ENCODE results near the gene ADGRE2. TPM values are rescaled to one million over a fixed set of nuclear protein-coding genes. Genes with fewer than 3 reads are reported as not detected.

ADGRE2 gene
- polyA plus RNA-seq, 1 donor = 0.33 TPM

GRCh38 chr19:14733574-14733973 lies 44.8 kb downstream of the ADGRE2 start:
- no peak for DNase-seq

- DNase-seq = no peak
Measured at GRCh38 chr19:14732510-14732909, 45.9 kb downstream of the ADGRE2 start.

- no peak for DNase-seq
Measured at GRCh38 chr19:14731200-14731599, 47.2 kb downstream of the ADGRE2 start.

- no peak for DNase-seq
Measured at GRCh38 chr19:14728595-14728994, 49.8 kb downstream of the ADGRE2 start.

- no peak for DNase-seq
Measured at GRCh38 chr19:14722127-14722526, 56.2 kb downstream of the ADGRE2 start.

GRCh38 chr19:14719162-14719561 lies 59.2 kb downstream of the ADGRE2 start:
- no peak for DNase-seq

- no peak for DNase-seq
Measured at GRCh38 chr19:14718522-14719116, 59.7 kb downstream of the ADGRE2 start.

- DNase-seq = no peak
Measured at GRCh38 chr19:14715841-14716240, 62.5 kb downstream of the ADGRE2 start.

- no peak for DNase-seq
Measured at GRCh38 chr19:14704450-14704849, 73.9 kb downstream of the ADGRE2 start.

GRCh38 chr19:14703833-14704232 lies 74.5 kb downstream of the ADGRE2 start:
- no peak for DNase-seq

- no peak for DNase-seq
Measured at GRCh38 chr19:14700711-14701375, 77.5 kb downstream of the ADGRE2 start.

- DNase-seq = no peak
Measured at GRCh38 chr19:14699641-14700040, 78.7 kb downstream of the ADGRE2 start.

GRCh38 chr19:14695471-14695870 lies 82.9 kb downstream of the ADGRE2 start:
- no peak for DNase-seq

GRCh38 chr19:14694641-14695266 lies 83.6 kb downstream of the ADGRE2 start:
- no peak for DNase-seq

GRCh38 chr19:14689598-14690503 lies 88.5 kb downstream of the ADGRE2 start, which contains the start of gene ZNF333:
TSS of gene ZNF333 (plus strand) at chr19:14690048. CDS start at chr19:14693492, 3,444 bp downstream.
- DNase-seq = peak; percentile 89

- DNase-seq = no peak
Measured at GRCh38 chr19:14686411-14686810, 91.9 kb downstream of the ADGRE2 start.

GRCh38 chr19:14683439-14683838 lies 94.9 kb downstream of the ADGRE2 start:
- DNase-seq = no peak

Other genes starting within 250 kb of the ADGRE2 start
- 131 TPM for gene TECR, start 249.0 kb downstream of the ADGRE2 start, polyA plus RNA-seq (ENCODE audit: insufficient read length)
- gene NDUFB7, start 206.5 kb downstream of the ADGRE2 start, polyA plus RNA-seq (ENCODE audit: insufficient read length) = 67.4 TPM
- 0.07 TPM for gene CLEC17A, start 195.5 kb downstream of the ADGRE2 start, polyA plus RNA-seq (ENCODE audit: insufficient read length)
- not detected for gene ADGRE3, start 103.7 kb downstream of the ADGRE2 start, polyA plus RNA-seq (ENCODE audit: insufficient read length)
- 28.8 TPM for gene ZNF333, start 88.5 kb downstream of the ADGRE2 start, polyA plus RNA-seq (ENCODE audit: insufficient read length)
- 0.05 TPM for gene OR7A5, start 56.6 kb upstream of the ADGRE2 start, polyA plus RNA-seq (ENCODE audit: insufficient read length)
- 0.23 TPM for gene OR7C1, start 56.6 kb upstream of the ADGRE2 start, polyA plus RNA-seq (ENCODE audit: insufficient read length)
- not detected for gene OR7A10, start 70.4 kb upstream of the ADGRE2 start, polyA plus RNA-seq (ENCODE audit: insufficient read length)
- 0.10 TPM for gene OR7A17, start 107.6 kb upstream of the ADGRE2 start, polyA plus RNA-seq (ENCODE audit: insufficient read length)
- gene OR7C2, start 162.9 kb upstream of the ADGRE2 start, polyA plus RNA-seq (ENCODE audit: insufficient read length) = not detected
- gene SLC1A6, start 201.3 kb upstream of the ADGRE2 start, polyA plus RNA-seq (ENCODE audit: insufficient read length) = 0.48 TPM